Osteocyte (in vitro differentiated cells): ENCODE measurements around the gene CASKIN1. TPM values are rescaled to one million over a fixed set of nuclear protein-coding genes. Genes with fewer than 3 reads are reported as not detected.

Experiments
- DNase-seq: peaks from one replicate; pipeline ENCODE4 v3.0.0; 2021; ENCODE audit warnings: mixed read lengths; ENCODE audit not compliant: unreplicated experiment; ENCODE audit errors: extremely low spot score
- H3K27ac Mint-ChIP-seq: one replicate; pipeline ENCODE4 v1.8.0; 2021; ENCODE audit warnings: mild to moderate bottlenecking, mixed read lengths; ENCODE audit not compliant: unreplicated experiment
- H3K27me3 Mint-ChIP-seq: one replicate; pipeline ENCODE4 v1.8.0; 2021; ENCODE audit warnings: mixed read lengths; ENCODE audit not compliant: unreplicated experiment
- H3K36me3 Mint-ChIP-seq: one replicate; pipeline ENCODE4 v1.8.0; 2021; ENCODE audit warnings: mixed read lengths; ENCODE audit not compliant: unreplicated experiment
- H3K4me1 Mint-ChIP-seq: one replicate; pipeline ENCODE4 v1.8.0; 2021; ENCODE audit warnings: mixed read lengths; ENCODE audit not compliant: unreplicated experiment
- H3K4me3 Mint-ChIP-seq: one replicate; pipeline ENCODE4 v1.8.0; 2021; ENCODE audit warnings: mild to moderate bottlenecking, moderate library complexity, mixed read lengths; ENCODE audit not compliant: unreplicated experiment
- H3K9me3 Mint-ChIP-seq: one replicate; pipeline ENCODE4 v1.8.0; 2021; ENCODE audit warnings: mixed read lengths; ENCODE audit not compliant: unreplicated experiment
- total RNA-seq: library from RNA; stranded (reverse); gene quantifications from 2 replicates; pipeline ENCODE4 v1.2.1, GENCODE V29; 2021
- TF ChIP-seq, protein P1 (sequence below): fragments of 200-600 bp; sonication (generic); IDR thresholded peaks from 2 replicates; pipeline ENCODE4 v1.5.0; 2021; ENCODE audit warnings: antibody characterized with exemption, mild to moderate bottlenecking, moderate library complexity

CASKIN1 gene
- total RNA-seq, 1 donor from 2014 or later = 2.4 TPM

GRCh38 chr16:2234813-2235170 lies 38.4 kb upstream of the CASKIN1 start:
- Mint-ChIP-seq H3K27me3 (no peaks in the 10 kb centered on the region), H3K4me1 (peaks cover 2% of the 10 kb centered on the region), H3K9me3 (no peaks in the 10 kb centered on the region), H3K27ac (no peak overlapping the region), H3K36me3 (peaks cover 6% of the 10 kb centered on the region), H3K4me3 (no peak overlapping the region)
- DNase-seq = no peak
- TF ChIP-seq, protein P1, sequence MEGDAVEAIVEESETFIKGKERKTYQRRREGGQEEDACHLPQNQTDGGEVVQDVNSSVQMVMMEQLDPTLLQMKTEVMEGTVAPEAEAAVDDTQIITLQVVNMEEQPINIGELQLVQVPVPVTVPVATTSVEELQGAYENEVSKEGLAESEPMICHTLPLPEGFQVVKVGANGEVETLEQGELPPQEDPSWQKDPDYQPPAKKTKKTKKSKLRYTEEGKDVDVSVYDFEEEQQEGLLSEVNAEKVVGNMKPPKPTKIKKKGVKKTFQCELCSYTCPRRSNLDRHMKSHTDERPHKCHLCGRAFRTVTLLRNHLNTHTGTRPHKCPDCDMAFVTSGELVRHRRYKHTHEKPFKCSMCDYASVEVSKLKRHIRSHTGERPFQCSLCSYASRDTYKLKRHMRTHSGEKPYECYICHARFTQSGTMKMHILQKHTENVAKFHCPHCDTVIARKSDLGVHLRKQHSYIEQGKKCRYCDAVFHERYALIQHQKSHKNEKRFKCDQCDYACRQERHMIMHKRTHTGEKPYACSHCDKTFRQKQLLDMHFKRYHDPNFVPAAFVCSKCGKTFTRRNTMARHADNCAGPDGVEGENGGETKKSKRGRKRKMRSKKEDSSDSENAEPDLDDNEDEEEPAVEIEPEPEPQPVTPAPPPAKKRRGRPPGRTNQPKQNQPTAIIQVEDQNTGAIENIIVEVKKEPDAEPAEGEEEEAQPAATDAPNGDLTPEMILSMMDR = no peak

DNA sequence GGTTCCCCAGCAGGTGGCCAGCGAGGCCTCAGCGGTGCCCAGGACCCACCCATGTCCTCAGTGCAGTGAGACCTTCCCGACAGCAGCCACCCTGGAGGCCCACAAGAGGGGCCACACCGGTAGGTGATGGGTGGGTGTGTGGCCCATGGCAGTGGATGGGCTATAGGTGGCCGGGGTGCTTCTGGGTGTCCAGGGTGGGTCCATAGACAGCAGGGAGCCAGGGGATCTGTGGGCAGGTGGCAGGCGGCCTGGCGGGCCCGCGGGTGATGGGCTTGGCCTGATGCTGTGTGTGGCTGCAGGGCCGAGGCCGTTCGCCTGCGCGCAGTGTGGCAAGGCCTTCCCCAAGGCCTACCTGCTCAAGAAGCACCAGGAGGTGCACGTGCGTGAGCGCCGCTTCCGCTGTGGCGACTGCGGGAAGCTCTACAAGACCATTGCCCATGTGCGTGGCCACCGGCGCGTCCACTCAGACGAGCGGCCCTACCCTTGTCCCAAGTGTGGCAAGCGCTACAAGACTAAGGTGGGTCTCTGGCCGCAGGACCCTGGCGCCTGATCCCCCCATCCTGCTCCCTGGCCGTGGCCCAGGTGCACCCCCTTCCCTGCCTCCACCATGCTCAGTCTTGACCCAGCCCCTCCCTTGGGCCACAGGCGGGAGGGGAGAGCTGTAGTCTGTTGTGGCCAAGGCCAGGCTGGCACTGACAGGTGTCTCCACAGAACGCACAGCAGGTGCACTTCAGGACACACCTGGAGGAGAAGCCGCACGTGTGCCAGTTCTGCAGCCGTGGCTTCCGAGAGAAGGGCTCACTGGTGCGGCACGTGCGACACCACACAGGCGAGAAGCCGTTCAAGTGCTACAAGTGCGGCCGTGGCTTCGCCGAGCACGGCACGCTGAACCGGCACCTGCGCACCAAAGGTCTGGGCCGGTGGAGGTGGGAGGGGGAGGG lies 37.7 kb upstream of the CASKIN1 start:
- TF ChIP-seq, protein P1 = no peak
- Mint-ChIP-seq H3K9me3 (no peaks in the 10 kb centered on the region), H3K27me3 (no peaks in the 10 kb centered on the region), H3K4me1 (peaks cover 2% of the 10 kb centered on the region), H3K27ac (no peak overlapping the region), H3K4me3 (no peak overlapping the region), H3K36me3 (peaks cover 9% of the 10 kb centered on the region)
- no peak for DNase-seq

GRCh38 chr16:2233046-2233775 lies 36.8 kb upstream of the CASKIN1 start:
- Mint-ChIP-seq H3K27ac (no peak overlapping the region), H3K27me3 (no peaks in the 10 kb centered on the region), H3K36me3 (peaks cover 9% of the 10 kb centered on the region), H3K4me3 (no peak overlapping the region), H3K9me3 (no peaks in the 10 kb centered on the region), H3K4me1 (peaks cover 2% of the 10 kb centered on the region)
- TF ChIP-seq, protein P1 = no peak
- no peak for DNase-seq

GRCh38 chr16:2232094-2232990 lies 35.9 kb upstream of the CASKIN1 start:
- Mint-ChIP-seq H3K27me3 (no peaks in the 10 kb centered on the region), H3K36me3 (peaks cover 9% of the 10 kb centered on the region), H3K4me3 (no peak overlapping the region), H3K4me1 (peaks cover 2% of the 10 kb centered on the region), H3K9me3 (no peaks in the 10 kb centered on the region), H3K27ac (no peak overlapping the region)
- TF ChIP-seq, protein P1 = no peak
- DNase-seq = no peak
